PC-9 (cell line): ENCODE results near the gene C1QBP. TPM values are rescaled to one million over a fixed set of nuclear protein-coding genes. Genes with fewer than 3 reads are reported as not detected.

Source experiments
- BruUV-seq: library from RNA; stranded (reverse); fragments of 400-500 nt; replicated peaks from 2 replicates; lab custom pipeline; 2021; lab: Mats Ljungman, UMichigan
- CTCF ChIA-PET: fragments of 300-600 bp; sonication (Branson Sonifier 250); formaldehyde crosslinking; loops from one replicate; lab custom pipeline; 2022; ENCODE audit warnings: antibody characterized with exemption; lab: Charles Lee
- POLR2A ChIA-PET: fragments of 300-600 bp; sonication (Branson Sonifier 250); formaldehyde crosslinking; loops from one replicate; lab custom pipeline; 2022; ENCODE audit warnings: antibody characterized with exemption; ENCODE audit not compliant: unreplicated experiment; lab: Charles Lee
- DNase-seq, 2 experiments: peaks; one replicate each; pipeline versions ENCODE4 v3.0.0 to v3.0.0-alpha.2; 2015 to 2022; ENCODE audit warnings: mixed read lengths in 1 of 2
- H2AFZ ChIP-seq: fragments of 200-600 bp; sonication (generic); 2 replicates; pipeline ENCODE4 v1.8.1; 2017; ENCODE audit warnings: antibody characterized with exemption
- H3F3A ChIP-seq: fragments of 200-600 bp; sonication (generic); 2 replicates; pipeline ENCODE4 v1.8.1; 2017; ENCODE audit warnings: antibody characterized with exemption, mild to moderate bottlenecking, low read depth; ENCODE audit not compliant: insufficient read depth
- H3K27ac ChIP-seq: fragments of 200-600 bp; sonication (generic); 2 replicates; pipeline ENCODE4 v1.6.1; 2016; ENCODE audit warnings: mixed run types
- H3K27me3 ChIP-seq: fragments of 200-600 bp; sonication (generic); 2 replicates; pipeline ENCODE4 v1.6.1; 2016; ENCODE audit warnings: low read depth, mixed run types; ENCODE audit not compliant: insufficient read depth
- H3K36me3 ChIP-seq: fragments of 200-600 bp; sonication (generic); 2 replicates; pipeline ENCODE4 v1.6.1; 2016; ENCODE audit warnings: low read depth, mixed run types
- H3K4me1 ChIP-seq: fragments of 200-600 bp; sonication (generic); replicated peaks from 2 replicates; pipeline ENCODE4 v1.6.1; 2016; ENCODE audit warnings: mixed run types; ENCODE audit not compliant: insufficient read depth
- H3K4me2 ChIP-seq: fragments of 200-600 bp; sonication (generic); 2 replicates; pipeline ENCODE4 v1.6.1; 2017; ENCODE audit warnings: mixed run types
- H3K4me3 ChIP-seq: fragments of 200-600 bp; sonication (generic); 2 replicates; pipeline ENCODE4 v1.6.1; 2016; ENCODE audit warnings: mixed run types
- H3K79me2 ChIP-seq: fragments of 200-600 bp; sonication (generic); 2 replicates; pipeline ENCODE4 v1.6.1; 2017; ENCODE audit warnings: low read depth, mixed run types
- H3K9me2 ChIP-seq: fragments of 200-600 bp; sonication (generic); 2 replicates; pipeline ENCODE4 v1.8.1; 2017; ENCODE audit warnings: mild to moderate bottlenecking; ENCODE audit not compliant: insufficient read depth
- H3K9me3 ChIP-seq: fragments of 200-600 bp; sonication (generic); 2 replicates; pipeline ENCODE4 v1.8.1; 2016; ENCODE audit warnings: low read depth; ENCODE audit not compliant: insufficient read depth
- H4K20me1 ChIP-seq: fragments of 200-600 bp; sonication (generic); 2 replicates; pipeline ENCODE4 v1.8.1; 2017; ENCODE audit not compliant: insufficient read depth
- EZH2 ChIP-seq: fragments of 200-600 bp; sonication (generic); IDR thresholded peaks from 2 replicates; pipeline ENCODE4 v1.8.0; 2017; ENCODE audit warnings: antibody characterized with exemption, low read depth
- intact Hi-C: fragments of 100-400 bp; cut with micrococcal nuclease; formaldehyde crosslinking; loops from one replicate; pipeline ENCODE4 v1.10.0; 2022; ENCODE audit not compliant: unreplicated experiment
- total RNA-seq: library from RNA; stranded (reverse); gene quantifications from 2 replicates; pipeline ENCODE4 v1.2.3, GENCODE V29; 2021
- TF ChIP-seq, protein P1 (sequence below): fragments of 200-600 bp; sonication (generic); conservative IDR thresholded peaks from 2 replicates; pipeline ENCODE4 v1.6.1; 2017; ENCODE audit warnings: mixed run types, antibody characterized with exemption, mild to moderate bottlenecking, moderate library complexity

The C1QBP gene
- total RNA-seq, 1 experiment from 2014 or later = 230 TPM

DNA sequence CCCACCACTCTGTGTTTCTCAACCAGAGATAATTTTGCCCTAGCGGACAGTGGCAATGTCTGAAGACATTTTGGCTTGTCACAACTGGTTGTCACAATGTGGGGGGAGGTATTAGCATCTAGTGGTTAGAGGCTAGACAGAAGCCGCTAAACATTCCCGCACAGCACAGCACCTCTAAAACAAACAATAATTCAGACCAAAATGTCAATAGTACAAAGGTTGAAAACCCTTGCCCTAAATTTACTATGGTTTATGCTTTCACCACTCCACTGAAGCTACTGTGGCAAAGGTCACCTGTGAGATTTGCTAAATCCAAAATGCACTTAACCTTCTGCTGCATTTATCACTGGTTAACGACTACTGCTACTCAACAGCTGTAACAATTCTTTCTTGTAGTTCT, 33.6 kb downstream of the C1QBP start:
- intact Hi-C loops = no loop called here
- H4K20me1 ChIP-seq = peaks cover 30% of the 10 kb centered on the region
- no peak for DNase-seq
- peaks cover 78% of the 10 kb centered on the region for H3K36me3 ChIP-seq
- H3K9me2 ChIP-seq = no peaks in the 10 kb centered on the region
- CTCF ChIA-PET = no interaction called here
- TF ChIP-seq, protein P1, sequence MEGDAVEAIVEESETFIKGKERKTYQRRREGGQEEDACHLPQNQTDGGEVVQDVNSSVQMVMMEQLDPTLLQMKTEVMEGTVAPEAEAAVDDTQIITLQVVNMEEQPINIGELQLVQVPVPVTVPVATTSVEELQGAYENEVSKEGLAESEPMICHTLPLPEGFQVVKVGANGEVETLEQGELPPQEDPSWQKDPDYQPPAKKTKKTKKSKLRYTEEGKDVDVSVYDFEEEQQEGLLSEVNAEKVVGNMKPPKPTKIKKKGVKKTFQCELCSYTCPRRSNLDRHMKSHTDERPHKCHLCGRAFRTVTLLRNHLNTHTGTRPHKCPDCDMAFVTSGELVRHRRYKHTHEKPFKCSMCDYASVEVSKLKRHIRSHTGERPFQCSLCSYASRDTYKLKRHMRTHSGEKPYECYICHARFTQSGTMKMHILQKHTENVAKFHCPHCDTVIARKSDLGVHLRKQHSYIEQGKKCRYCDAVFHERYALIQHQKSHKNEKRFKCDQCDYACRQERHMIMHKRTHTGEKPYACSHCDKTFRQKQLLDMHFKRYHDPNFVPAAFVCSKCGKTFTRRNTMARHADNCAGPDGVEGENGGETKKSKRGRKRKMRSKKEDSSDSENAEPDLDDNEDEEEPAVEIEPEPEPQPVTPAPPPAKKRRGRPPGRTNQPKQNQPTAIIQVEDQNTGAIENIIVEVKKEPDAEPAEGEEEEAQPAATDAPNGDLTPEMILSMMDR = no peak
- no peak for TF ChIP-seq EZH2
- no peaks in the 10 kb centered on the region for H3K4me1 ChIP-seq
- POLR2A ChIA-PET = interaction anchor here (0.7 kb wide), 1 partner anchor 33 kb away, joined by 5 read pairs; no protein-coding TSS in a partner anchor
- no peak overlapping the region for H2AFZ ChIP-seq
- no TSS peak for BruUV-seq
- no peak overlapping the region for H3K4me3 ChIP-seq
- peaks cover 16% of the 10 kb centered on the region; the same call in 1 of the 2 replicates for H3F3A ChIP-seq
- no peaks in the 10 kb centered on the region for H3K27me3 ChIP-seq
- H3K79me2 ChIP-seq = peaks cover 7% of the 10 kb centered on the region; the same call in 1 of the 2 replicates
- H3K4me2 ChIP-seq = no peak overlapping the region
- no peaks in the 10 kb centered on the region for H3K9me3 ChIP-seq
- no peak overlapping the region for H3K27ac ChIP-seq

DNA sequence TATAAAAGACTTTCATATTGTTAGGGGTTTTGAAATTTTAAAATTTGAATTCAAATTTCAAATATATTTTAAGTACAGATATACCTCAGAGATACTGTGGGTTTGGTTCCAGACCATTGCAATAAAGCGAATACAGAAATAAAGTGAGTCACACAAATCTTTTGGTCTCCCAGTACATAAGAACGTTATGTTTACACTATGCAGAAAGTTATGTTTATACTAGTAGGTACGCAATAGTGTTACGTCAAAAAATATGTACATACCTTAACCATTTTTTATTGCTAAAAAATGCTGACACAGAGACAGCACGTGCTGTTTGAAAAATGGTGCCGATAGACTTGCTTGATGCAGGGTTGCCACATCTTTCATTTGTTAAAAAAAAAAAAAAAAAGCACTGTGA, 39.2 kb downstream of the C1QBP start:
- Histone ChIP-seq H3F3A (peaks cover 12% of the 10 kb centered on the region; the same call in 1 of the 2 replicates), H3K9me3 (no peaks in the 10 kb centered on the region), H4K20me1 (peaks cover 20% of the 10 kb centered on the region), H3K9me2 (no peaks in the 10 kb centered on the region), H3K79me2 (no peaks in the 10 kb centered on the region), H3K27me3 (no peaks in the 10 kb centered on the region), H2AFZ (no peak overlapping the region), H3K4me3 (no peak overlapping the region), H3K4me1 (no peaks in the 10 kb centered on the region), H3K36me3 (peaks cover 58% of the 10 kb centered on the region), H3K4me2 (no peak overlapping the region), H3K27ac (no peak overlapping the region)
- BruUV-seq = no TSS peak
- TF ChIP-seq, protein P1 = no peak
- TF ChIP-seq EZH2 = no peak
- intact Hi-C loops = no loop called here
- no peak for DNase-seq
- ChIA-PET POLR2A (no interaction called here), CTCF (no interaction called here)

DNA sequence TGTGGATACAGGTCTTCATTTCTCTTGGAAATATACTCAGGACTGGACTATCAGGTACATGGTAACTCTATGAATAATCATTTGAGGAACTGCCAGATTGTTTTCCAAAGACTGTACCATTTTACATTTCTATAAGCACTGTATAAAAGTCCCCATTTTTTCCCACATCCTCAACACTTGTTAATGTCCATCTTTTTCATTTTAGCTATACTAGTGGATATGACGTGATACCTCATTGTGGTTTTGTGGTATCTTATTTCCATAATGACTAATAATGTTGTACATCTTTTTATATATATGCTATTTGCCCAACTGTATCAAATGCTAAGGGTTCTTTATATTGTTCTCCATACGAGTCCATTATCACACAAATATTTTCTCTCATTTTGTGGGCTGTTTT, 42.3 kb downstream of the C1QBP start:
- no peak overlapping the region for H3K4me3 ChIP-seq
- no peaks in the 10 kb centered on the region for H3K4me1 ChIP-seq
- no peak overlapping the region for H2AFZ ChIP-seq
- H3F3A ChIP-seq = peaks cover 6% of the 10 kb centered on the region; the same call in 1 of the 2 replicates
- H3K27me3 ChIP-seq = no peaks in the 10 kb centered on the region
- no peak overlapping the region for H3K27ac ChIP-seq
- POLR2A ChIA-PET = interaction anchor here (0.7 kb wide), 1 partner anchor 98 kb away, joined by 7 read pairs; no protein-coding TSS in a partner anchor
- peaks cover 9% of the 10 kb centered on the region for H4K20me1 ChIP-seq
- intact Hi-C loops = no loop called here
- BruUV-seq = no TSS peak
- no peaks in the 10 kb centered on the region for H3K79me2 ChIP-seq
- DNase-seq = no peak
- CTCF ChIA-PET = no interaction called here
- no peak for TF ChIP-seq EZH2
- TF ChIP-seq, protein P1 = no peak
- no peak overlapping the region for H3K4me2 ChIP-seq
- no peaks in the 10 kb centered on the region for H3K9me3 ChIP-seq
- H3K36me3 ChIP-seq = peaks cover 46% of the 10 kb centered on the region
- H3K9me2 ChIP-seq = no peaks in the 10 kb centered on the region
